Lower lobe of right lung (tissue), 2 donors: ENCODE results near the gene BICD1. TPM values are rescaled to one million over a fixed set of nuclear protein-coding genes. Genes with fewer than 3 reads are reported as not detected.

ENCODE experiments used
- ATAC-seq, 2 donors: fragments of 200-7000 bp; cut with Tn5 transposase; one replicate each; pipeline ENCODE4 v1.9.1; 2020 to 2022; ENCODE audit warnings: mild to moderate bottlenecking in 2 of 2, moderate library complexity in 2 of 2
- DNase-seq: peaks from one replicate; pipeline ENCODE4 v3.0.0-alpha.2; 2020
- H3K27ac ChIP-seq: fragments of 200-600 bp; one replicate; pipeline ENCODE4 v1.8.0; 2022
- H3K27me3 ChIP-seq: fragments of 200-600 bp; one replicate; pipeline ENCODE4 v1.8.0; 2022; ENCODE audit warnings: low read depth
- H3K36me3 ChIP-seq: fragments of 200-600 bp; one replicate; pipeline ENCODE4 v1.8.0; 2022; ENCODE audit warnings: mild to moderate bottlenecking
- H3K4me1 ChIP-seq: fragments of 200-600 bp; one replicate; pipeline ENCODE4 v1.8.0; 2022
- H3K4me3 ChIP-seq: fragments of 200-600 bp; one replicate; pipeline ENCODE4 v1.8.0; 2022; ENCODE audit warnings: mild to moderate bottlenecking
- H3K9me3 ChIP-seq: fragments of 200-600 bp; one replicate; pipeline ENCODE4 v1.8.0; 2022
- CTCF ChIP-seq: fragments of 200-600 bp; IDR thresholded peaks from one replicate; pipeline ENCODE4 v1.8.0; 2022; ENCODE audit warnings: antibody characterized with exemption, mild to moderate bottlenecking
- intact Hi-C: fragments of 100-400 bp; cut with DNase I; formaldehyde crosslinking; loops from one replicate; pipeline ENCODE4 v1.11.0; 2022
- long read RNA-seq: library from polyadenylated mRNA; unstranded; transcript quantifications from one replicate; pipeline ENCODE4 v2.0.0, GENCODE V29; 2021
- total RNA-seq: library from RNA; stranded (reverse); fragmentation: NEBNext Ultra II Directional; extraction: Animal tissue kit (Norgen Biotek cat#: 25700); gene quantifications from one replicate; pipeline ENCODE4 v1.2.1, GENCODE V29; 2021
- donor health status: DM: no; HTN: yes; CAD: no; lungs with severe emphysema.

Gene BICD1
- 11.0 TPM for total RNA-seq
- long read RNA-seq, full-length matches to known transcripts, result 2 of 14 reads
- long read RNA-seq, partial matches to known transcripts, result 6 of 14 reads
- long read RNA-seq, other reads (novel, unspliced or antisense), result 6 of 14 reads

GRCh38 chr12:32106517-32107358, at the start of gene BICD1:
BICD1 (plus strand) TSS chr12:32106847; CDS start chr12:32107332, 485 bp downstream.
- H3K36me3 ChIP-seq, result no peaks in the 10 kb centered on the region
- H3K27me3 ChIP-seq, result no peaks in the 10 kb centered on the region
- ATAC-seq (peak; percentile 96 to 97), DNase-seq (peak; percentile 85)
- H3K27ac ChIP-seq, result peak within 1 kb of the TSS; percentile 82
- H3K4me1 ChIP-seq, result peaks cover 23% of the 10 kb centered on the region
- peak within 1 kb of the TSS; percentile 99 for H3K4me3 ChIP-seq
- TF ChIP-seq CTCF, result peak; percentile 41
- intact Hi-C loops, result no loop called here
- H3K9me3 ChIP-seq, result no peaks in the 10 kb centered on the region

- DNase-seq, result no peak
- no peaks in the 10 kb centered on the region for H3K9me3 ChIP-seq
- H3K36me3 ChIP-seq, result no peaks in the 10 kb centered on the region
- no peak overlapping the region for H3K4me3 ChIP-seq
- TF ChIP-seq CTCF, result no peak
- no peaks in the 10 kb centered on the region for H3K27me3 ChIP-seq
- H3K27ac ChIP-seq, result no peak overlapping the region
- peaks cover 6% of the 10 kb centered on the region for H3K4me1 ChIP-seq
- intact Hi-C loops, result loop anchor here (10.0 kb wide), 1 partner anchor 244 kb away; no protein-coding TSS in a partner anchor
- ATAC-seq, result no peak
Observed at GRCh38 chr12:32061033-32061432, 45.6 kb upstream of the BICD1 start.

- H3K4me3 ChIP-seq, result no peak overlapping the region
- ATAC-seq (no peak), DNase-seq (no peak)
- TF ChIP-seq CTCF, result no peak
- intact Hi-C loops, result loop anchor here (10.0 kb wide), 1 partner anchor 242 kb away; no protein-coding TSS in a partner anchor
- peaks cover 6% of the 10 kb centered on the region for H3K4me1 ChIP-seq
- H3K36me3 ChIP-seq, result no peaks in the 10 kb centered on the region
- H3K27me3 ChIP-seq, result no peaks in the 10 kb centered on the region
- no peak overlapping the region for H3K27ac ChIP-seq
- H3K9me3 ChIP-seq, result no peaks in the 10 kb centered on the region
Observed at GRCh38 chr12:32062881-32063280, 43.8 kb upstream of the BICD1 start.

GRCh38 chr12:32063796-32064195, 42.9 kb upstream of the BICD1 start:
- ATAC-seq (no peak), DNase-seq (no peak)
- Histone ChIP-seq H3K4me3 (no peak overlapping the region), H3K27ac (no peak overlapping the region), H3K4me1 (peaks cover 6% of the 10 kb centered on the region), H3K36me3 (no peaks in the 10 kb centered on the region), H3K27me3 (no peaks in the 10 kb centered on the region), H3K9me3 (no peaks in the 10 kb centered on the region)
- no peak for TF ChIP-seq CTCF
- intact Hi-C loops, result loop anchor here (10.0 kb wide), 1 partner anchor 241 kb away; no protein-coding TSS in a partner anchor

GRCh38 chr12:32066206-32066605, 40.4 kb upstream of the BICD1 start:
- Histone ChIP-seq H3K4me3 (no peak overlapping the region), H3K36me3 (no peaks in the 10 kb centered on the region), H3K27me3 (no peaks in the 10 kb centered on the region), H3K27ac (no peak overlapping the region), H3K9me3 (no peaks in the 10 kb centered on the region), H3K4me1 (no peaks in the 10 kb centered on the region)
- intact Hi-C loops, result loop anchor here (10.0 kb wide), 1 partner anchor 239 kb away; no protein-coding TSS in a partner anchor
- no peak for ATAC-seq
- no peak for TF ChIP-seq CTCF
- DNase-seq, result no peak
